ENCODE results near the gene PLIN1. TPM values are rescaled to one million over a fixed set of nuclear protein-coding genes. Genes with fewer than 3 reads are reported as not detected.

Gene PLIN1
- total RNA-seq, 1 donor from 2014 or later = 0.17 TPM

- Mint-ChIP-seq H3K9me3 (ENCODE audit: low read depth) (no peaks in the 10 kb centered on the region), H3K27ac (ENCODE audit: unreplicated experiment) (no peak overlapping the region), H3K4me3 (ENCODE audit: unreplicated experiment) (no peak overlapping the region), H3K36me3 (ENCODE audit: low read depth) (peaks cover 19% of the 10 kb centered on the region), H3K4me1 (ENCODE audit: low read depth) (peaks cover 9% of the 10 kb centered on the region), H3K27me3 (ENCODE audit: low read depth) (no peaks in the 10 kb centered on the region)
- no peak for TF ChIP-seq CTCF (IDR thresholded peaks at IDR 0.05)
- DNase-seq (ENCODE audit: low spot score) = peak; percentile 90
Measured at GRCh38 chr15:89648106-89649012, 30.8 kb downstream of the PLIN1 start.

GRCh38 chr15:89647191-89647851 is 31.8 kb downstream of the PLIN1 start:
- TF ChIP-seq CTCF (IDR thresholded peaks at IDR 0.05) = peak; percentile 89
- peak; percentile 89 for DNase-seq (ENCODE audit: low spot score)
- H3K4me1 Mint-ChIP-seq (ENCODE audit: low read depth) = peaks cover 5% of the 10 kb centered on the region
- no peak overlapping the region for H3K27ac Mint-ChIP-seq (ENCODE audit: unreplicated experiment)
- H3K9me3 Mint-ChIP-seq (ENCODE audit: low read depth) = no peaks in the 10 kb centered on the region
- H3K36me3 Mint-ChIP-seq (ENCODE audit: low read depth) = peaks cover 22% of the 10 kb centered on the region
- H3K4me3 Mint-ChIP-seq (ENCODE audit: unreplicated experiment) = no peak overlapping the region
- no peaks in the 10 kb centered on the region for H3K27me3 Mint-ChIP-seq (ENCODE audit: low read depth)

- peaks cover 5% of the 10 kb centered on the region for H3K4me1 Mint-ChIP-seq (ENCODE audit: low read depth)
- no peak for TF ChIP-seq CTCF (IDR thresholded peaks at IDR 0.05)
- DNase-seq (ENCODE audit: low spot score) = peak; percentile 85
- H3K4me3 Mint-ChIP-seq (ENCODE audit: unreplicated experiment) = no peak overlapping the region
- H3K9me3 Mint-ChIP-seq (ENCODE audit: low read depth) = no peaks in the 10 kb centered on the region
- H3K27ac Mint-ChIP-seq (ENCODE audit: unreplicated experiment) = no peak overlapping the region
- H3K27me3 Mint-ChIP-seq (ENCODE audit: low read depth) = no peaks in the 10 kb centered on the region
- H3K36me3 Mint-ChIP-seq (ENCODE audit: low read depth) = peaks cover 19% of the 10 kb centered on the region
Measured at GRCh38 chr15:89646416-89647141, 32.6 kb downstream of the PLIN1 start.

GRCh38 chr15:89645680-89646079 is 33.5 kb downstream of the PLIN1 start:
- Mint-ChIP-seq H3K4me1 (ENCODE audit: low read depth) (peaks cover 5% of the 10 kb centered on the region), H3K36me3 (ENCODE audit: low read depth) (peaks cover 21% of the 10 kb centered on the region), H3K9me3 (ENCODE audit: low read depth) (no peaks in the 10 kb centered on the region), H3K27ac (ENCODE audit: unreplicated experiment) (no peak overlapping the region), H3K4me3 (ENCODE audit: unreplicated experiment) (no peak overlapping the region), H3K27me3 (ENCODE audit: low read depth) (no peaks in the 10 kb centered on the region)
- no peak for TF ChIP-seq CTCF (IDR thresholded peaks at IDR 0.05)
- DNase-seq (ENCODE audit: low spot score) = peak; percentile 87

- Mint-ChIP-seq H3K4me1 (ENCODE audit: low read depth) (peaks cover 2% of the 10 kb centered on the region), H3K27ac (ENCODE audit: unreplicated experiment) (no peak overlapping the region), H3K36me3 (ENCODE audit: low read depth) (peaks cover 20% of the 10 kb centered on the region), H3K9me3 (ENCODE audit: low read depth) (no peaks in the 10 kb centered on the region), H3K4me3 (ENCODE audit: unreplicated experiment) (no peak overlapping the region), H3K27me3 (ENCODE audit: low read depth) (no peaks in the 10 kb centered on the region)
- TF ChIP-seq CTCF (IDR thresholded peaks at IDR 0.05) = no peak
- DNase-seq (ENCODE audit: low spot score) = peak; percentile 86
Measured at GRCh38 chr15:89642106-89642505, 37.1 kb downstream of the PLIN1 start.

Data from chondrocyte (in vitro differentiated cells).